WI38 (cell line): ENCODE data around the gene SFXN4.
"Not testable (repeated sequence)": the region's sequence is repeated elsewhere in the genome, so short reads cannot be mapped to it uniquely, and the experiment has no call there.

Source experiments
- H3K4me3 ChIP-seq: 2 replicates; pipeline ENCODE4 v1.5.1; 2011; ENCODE audit warnings: low read depth, mild to moderate bottlenecking, control low read depth, low read length
- CTCF ChIP-seq: IDR thresholded peaks from 2 replicates; pipeline ENCODE4 v1.5.1; 2012; ENCODE audit warnings: low read depth, mild to moderate bottlenecking, control low read depth, low read length

SFXN4 gene

GRCh38 chr10:119149729-119150128 is 15.8 kb downstream of the SFXN4 start:
- H3K4me3 ChIP-seq: no peak overlapping the region
- TF ChIP-seq CTCF: no peak

GRCh38 chr10:119149157-119149556 is 16.4 kb downstream of the SFXN4 start:
- no peak for TF ChIP-seq CTCF
- no peak overlapping the region for H3K4me3 ChIP-seq

- TF ChIP-seq CTCF: no peak
- H3K4me3 ChIP-seq: no peak overlapping the region
Measured at GRCh38 chr10:119143657-119144056, 21.9 kb downstream of the SFXN4 start.

GRCh38 chr10:119140603-119141245 is 24.8 kb downstream of the SFXN4 start:
- TF ChIP-seq CTCF: no peak
- no peak overlapping the region for H3K4me3 ChIP-seq

GRCh38 chr10:119139464-119140067 is 25.9 kb downstream of the SFXN4 start:
- no peak overlapping the region for H3K4me3 ChIP-seq
- peak; percentile 82 for TF ChIP-seq CTCF

GRCh38 chr10:119138346-119139306 is 26.9 kb downstream of the SFXN4 start:
- no peak for TF ChIP-seq CTCF
- no peak overlapping the region for H3K4me3 ChIP-seq

- not testable (repeated sequence) for H3K4me3 ChIP-seq
Measured at GRCh38 chr10:119137878-119138277, 27.6 kb downstream of the SFXN4 start.
